Inflammatory macrophage treated with lipopolysaccharide for 1 hour (primary cell): ENCODE measurements around the gene BEND7.
"Not testable (repeated sequence)": the region's sequence is repeated elsewhere in the genome, so short reads cannot be mapped to it uniquely, and the experiment has no call there.

ENCODE experiments used
- DNase-seq, 2 donors: peaks; one replicate each; pipeline ENCODE4 v3.0.0-alpha.2; 2020 to 2022

The BEND7 gene, protein sequence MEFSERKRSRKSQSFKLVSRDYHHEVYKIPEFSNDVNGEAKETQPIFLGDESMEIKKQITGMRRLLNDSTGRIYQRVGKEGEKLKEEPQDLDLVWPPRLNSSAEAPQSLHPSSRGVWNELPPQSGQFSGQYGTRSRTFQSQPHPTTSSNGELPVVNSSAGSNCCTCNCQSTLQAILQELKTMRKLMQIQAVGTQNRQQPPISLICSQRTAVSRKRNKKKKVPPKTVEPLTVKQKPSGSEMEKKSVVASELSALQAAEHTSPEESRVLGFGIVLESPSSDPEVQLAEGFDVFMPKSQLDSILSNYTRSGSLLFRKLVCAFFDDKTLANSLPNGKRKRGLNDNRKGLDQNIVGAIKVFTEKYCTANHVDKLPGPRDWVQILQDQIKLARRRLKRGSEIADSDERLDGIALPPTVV

GRCh38 chr10:13528875-13529713 is at the start of gene BEND7:
TSS of gene BEND7 (minus strand) at chr10:13529014. CDS start at chr10:13528533, 481 bp downstream.
- DNase-seq = no peak

- DNase-seq = no peak
These were observed 45.1 kb upstream of the BEND7 start for GRCh38 chr10:13573960-13574359.

DNA sequence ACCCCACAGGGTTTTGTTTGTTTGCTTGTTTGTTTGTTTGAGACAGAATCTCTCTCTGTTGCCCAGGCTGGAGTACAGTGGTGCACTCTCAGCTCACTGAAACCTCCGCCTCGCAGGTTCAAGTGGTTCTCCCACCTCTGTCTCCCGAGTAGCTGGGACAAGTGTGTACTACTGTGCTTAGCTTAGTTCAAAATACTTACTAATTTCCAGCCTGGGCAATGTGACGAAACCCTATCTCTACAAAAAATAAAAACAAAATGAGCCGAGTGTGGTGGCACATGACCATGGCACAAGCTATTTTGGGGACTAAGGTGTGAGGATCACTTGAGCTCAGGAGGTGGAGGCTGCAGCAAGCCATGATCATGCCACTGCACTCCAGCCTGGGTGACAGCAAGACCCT is 42.7 kb upstream of the BEND7 start:
- no peak for DNase-seq

- DNase-seq = peak; percentile 81 to 83
These were observed 38.2 kb upstream of the BEND7 start for GRCh38 chr10:13567030-13567429.

DNA sequence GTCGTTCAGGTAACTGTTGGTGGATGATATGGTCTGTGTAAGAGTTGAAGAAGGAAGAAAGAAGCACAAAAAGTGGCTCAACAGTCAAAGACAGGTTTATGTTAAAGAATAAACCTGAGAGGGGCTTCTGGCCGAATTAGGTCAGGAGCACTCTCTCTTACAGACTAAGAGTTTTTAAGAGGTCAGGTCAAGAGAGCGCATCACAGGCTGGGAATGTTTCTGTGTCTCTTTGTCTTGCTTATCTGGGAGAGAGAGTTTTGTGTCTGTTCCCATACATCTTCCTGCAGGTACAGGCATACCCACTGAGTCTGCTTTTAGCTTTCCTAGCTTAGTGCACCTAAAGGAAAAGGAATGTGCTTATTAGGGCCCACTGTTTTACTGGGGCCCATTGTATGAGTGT is 35.8 kb upstream of the BEND7 start:
- no peak for DNase-seq

DNA sequence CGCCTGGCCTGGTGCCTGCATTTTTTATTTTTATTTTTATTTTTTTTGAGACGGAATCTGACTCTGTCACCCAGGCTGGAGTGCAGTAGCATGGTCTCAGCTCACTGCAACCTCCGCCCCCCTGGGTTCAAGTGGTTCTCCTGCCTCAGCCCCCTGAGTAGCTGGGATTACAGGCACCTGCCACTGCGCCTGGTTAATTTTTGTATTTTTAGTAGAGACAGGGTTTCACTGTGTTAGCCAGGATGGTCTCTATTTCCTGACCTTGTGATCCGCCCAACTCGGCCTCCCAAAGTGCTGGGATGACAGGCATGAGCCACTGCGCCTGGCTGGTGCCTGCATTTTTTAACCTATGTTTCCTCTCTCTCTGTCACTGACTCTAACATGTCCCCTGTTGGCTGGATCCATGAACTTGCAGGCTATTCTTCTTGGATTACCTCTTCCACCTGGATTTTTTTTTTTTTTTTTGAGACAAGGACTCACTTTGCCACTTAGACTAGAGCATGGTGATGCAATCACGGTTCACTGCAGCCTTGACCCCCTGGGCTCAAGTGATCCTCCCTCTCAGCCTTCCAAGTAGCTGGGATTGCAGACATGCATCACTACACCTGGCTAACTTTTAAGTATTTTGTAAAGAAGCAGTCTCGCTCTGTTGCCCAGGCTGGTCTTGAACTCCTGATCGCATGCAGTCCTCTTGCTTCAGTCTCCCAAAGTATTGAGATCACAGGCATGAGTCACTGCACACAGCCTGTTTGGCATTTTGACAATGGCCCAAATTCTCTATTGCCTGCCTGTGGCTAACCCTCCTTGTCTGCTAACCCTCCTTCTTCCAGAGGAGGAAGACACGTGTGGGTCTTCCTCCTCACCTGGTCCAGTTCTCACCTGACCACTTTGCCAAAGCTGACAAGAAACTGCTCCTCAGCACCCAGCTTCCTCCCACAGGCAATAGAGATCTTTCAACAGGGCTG is 34.9 kb upstream of the BEND7 start:
- DNase-seq = no peak

- DNase-seq = no peak
These were observed 31.8 kb upstream of the BEND7 start for GRCh38 chr10:13560597-13560996.

- no peak for DNase-seq
These were observed 30.4 kb upstream of the BEND7 start for GRCh38 chr10:13559124-13559700.

DNA sequence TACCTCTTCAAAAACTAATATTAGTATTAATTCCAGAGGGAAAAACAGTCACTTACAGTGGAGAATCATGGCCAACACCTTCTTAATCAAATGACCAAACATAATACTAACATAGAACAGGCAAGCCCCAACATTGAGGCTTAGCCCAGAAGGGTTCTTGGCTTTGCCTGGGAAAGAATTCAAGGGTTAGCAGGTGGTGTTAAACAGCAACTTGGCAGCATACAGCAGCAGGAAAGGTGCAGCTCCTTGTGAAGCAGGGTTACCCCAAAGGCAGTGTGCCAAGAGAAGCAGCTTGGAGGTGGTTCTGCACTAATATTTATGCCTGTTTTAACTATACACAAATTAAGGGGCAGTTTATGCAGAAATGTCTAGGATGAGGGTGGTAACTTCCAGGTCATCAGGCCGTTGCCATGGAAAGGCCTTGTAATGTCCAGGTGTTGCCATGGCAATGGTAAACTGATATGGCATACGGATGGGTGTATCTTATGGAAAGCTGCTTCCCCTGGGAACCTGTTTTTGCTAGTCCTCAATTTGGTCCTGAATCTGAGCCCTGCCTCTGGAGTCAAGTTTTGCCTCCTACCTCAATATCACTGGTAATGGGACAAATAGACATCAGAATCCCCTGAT is 27.2 kb upstream of the BEND7 start:
- no peak for DNase-seq

GRCh38 chr10:13550802-13551201 is 22.0 kb upstream of the BEND7 start:
- no peak for DNase-seq

- no peak for DNase-seq
These were observed 13.7 kb upstream of the BEND7 start for GRCh38 chr10:13542533-13542932.

- not testable (repeated sequence) for DNase-seq
These were observed 9.2 kb upstream of the BEND7 start for GRCh38 chr10:13537985-13538384.

DNA sequence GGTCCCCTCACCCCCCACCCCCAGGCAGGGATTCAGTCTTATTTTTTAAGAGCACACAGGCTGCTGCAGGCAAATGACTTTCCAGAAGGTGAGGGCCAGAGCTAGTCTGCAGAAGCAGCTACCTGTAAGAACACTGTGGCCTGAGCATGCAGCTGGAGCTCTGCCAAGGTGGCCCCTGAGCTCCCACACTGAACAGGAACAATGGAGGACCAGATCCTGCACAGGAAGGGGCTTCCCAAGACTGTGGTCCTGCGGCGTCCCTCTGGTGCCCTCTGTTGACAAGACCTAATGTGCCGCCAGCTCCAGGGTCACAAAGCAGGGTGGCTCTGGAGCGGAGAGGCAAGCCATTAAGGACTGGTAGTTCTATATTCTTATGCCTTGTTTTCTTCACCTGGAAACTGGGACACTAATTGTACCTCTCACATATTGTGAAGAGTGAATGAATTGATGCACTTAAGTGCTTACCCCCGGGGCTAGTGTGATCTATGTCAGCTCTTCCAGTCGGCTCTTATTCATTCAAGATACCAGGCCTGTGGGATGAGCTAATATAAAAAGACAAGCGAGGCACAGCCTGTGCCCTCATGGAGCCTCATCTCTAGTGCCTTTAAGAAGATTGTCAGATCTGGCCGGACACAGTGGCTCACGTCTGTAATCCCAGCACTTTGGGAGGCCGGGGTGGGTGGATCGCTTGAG is 8.0 kb upstream of the BEND7 start:
- DNase-seq = peak; percentile 21 to 39

DNA sequence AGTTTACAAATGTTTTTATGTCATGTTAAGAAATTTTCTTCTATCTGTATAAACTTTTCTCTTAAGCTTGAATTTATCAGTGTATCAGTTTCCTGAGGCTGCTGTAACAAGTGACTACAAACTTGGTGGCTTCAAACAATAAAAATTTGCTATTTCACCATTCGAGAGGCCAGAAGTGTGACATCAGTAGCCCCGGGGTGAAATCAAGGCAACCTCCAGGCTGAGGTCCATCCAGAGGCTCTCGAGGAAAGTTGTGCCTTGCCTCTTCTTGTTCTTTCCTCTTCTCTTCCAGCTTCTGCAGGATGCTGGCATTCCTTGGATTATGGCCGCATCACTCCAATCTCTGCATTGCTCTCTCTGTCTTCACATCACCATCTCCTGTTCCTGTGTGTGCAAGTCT is 6.5 kb upstream of the BEND7 start:
- DNase-seq = no peak

- no peak for DNase-seq
These were observed 830 bp upstream of the BEND7 start for GRCh38 chr10:13529714-13529973.

DNA sequence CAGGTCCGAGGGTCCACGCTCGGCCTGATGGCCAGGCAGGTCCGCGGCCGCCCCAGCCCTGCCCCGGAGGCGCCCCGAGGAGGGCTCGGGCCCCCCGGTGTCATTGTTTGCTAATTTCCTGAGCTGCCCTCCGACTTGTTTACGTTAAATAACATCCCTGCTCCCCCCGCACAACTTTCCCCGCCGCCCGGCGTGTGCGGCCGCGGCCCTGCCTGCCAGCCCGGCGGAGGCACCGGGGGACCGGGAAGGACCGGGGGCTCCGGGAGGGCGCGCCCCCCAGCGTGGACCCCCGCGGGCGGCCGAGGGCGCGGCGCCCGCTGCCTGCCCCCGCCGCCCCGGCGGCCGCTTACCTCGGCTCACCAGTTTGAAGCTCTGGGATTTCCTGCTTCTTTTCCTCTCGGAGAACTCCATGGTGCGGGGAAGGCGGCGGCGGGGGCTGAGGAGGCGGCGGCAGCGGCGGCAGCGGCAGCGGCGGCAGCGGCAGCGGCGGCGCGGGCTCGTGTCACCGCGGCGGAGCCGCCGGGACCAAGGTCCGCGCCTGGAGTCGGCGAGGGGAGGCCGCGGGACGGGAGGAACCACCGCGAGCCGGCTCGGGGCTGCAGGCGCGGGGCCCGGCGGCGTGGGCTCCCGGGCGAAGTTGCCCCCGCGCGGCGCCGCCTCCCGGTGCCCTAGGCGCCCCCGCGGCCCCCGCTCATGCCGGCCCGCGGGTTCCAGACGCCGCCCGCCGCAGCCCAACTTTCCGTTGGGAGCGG is 515 bp downstream of the BEND7 start:
- no peak for DNase-seq

- DNase-seq = no peak
These were observed 1.0 kb downstream of the BEND7 start for GRCh38 chr10:13527864-13528122.

- DNase-seq = no peak
These were observed 1.6 kb downstream of the BEND7 start for GRCh38 chr10:13526948-13527863.

- DNase-seq = no peak
These were observed 3.2 kb downstream of the BEND7 start for GRCh38 chr10:13525663-13526062.

DNA sequence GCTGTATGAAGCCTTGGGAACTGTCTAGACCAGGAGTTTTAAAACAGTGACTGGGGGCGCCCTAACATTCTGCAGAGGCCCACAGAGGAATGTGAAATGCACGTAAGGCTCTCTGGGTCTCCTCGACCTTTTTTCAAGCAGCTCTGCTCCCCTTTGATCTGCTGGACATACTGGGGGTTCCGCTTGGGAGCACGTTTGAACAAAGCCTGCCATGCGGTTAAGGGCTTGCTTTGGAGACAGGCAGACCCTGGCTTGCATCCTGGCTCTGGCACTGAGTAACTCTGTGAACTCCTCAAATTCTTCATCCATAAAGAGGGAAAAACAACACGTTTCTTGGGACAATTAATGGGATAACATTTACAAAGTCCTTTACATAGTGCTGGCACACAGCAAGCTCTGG is 7.8 kb downstream of the BEND7 start:
- no peak for DNase-seq
